Thoracic aorta (tissue), 2 donors: Measurements from ENCODE around the gene EXOC3L4. TPM values are rescaled to one million over a fixed set of nuclear protein-coding genes. Genes with fewer than 3 reads are reported as not detected.

Experiments
- ATAC-seq: fragments of 150-250 bp; one replicate; pipeline ENCODE4 v1.8.0; 2017; ENCODE audit warnings: low read depth; ENCODE audit not compliant: insufficient number of reproducible peaks, low FRiP score
- DNase-seq: peaks from one replicate; pipeline ENCODE4 v3.0.0-alpha.2; 2020; ENCODE audit warnings: low spot score
- H3K27ac ChIP-seq, 2 donors: fragments of 200-600 bp; sonication (generic); 1 replicate in 1 of 2; 2 replicates in 1 of 2; pipeline ENCODE4 v1.5.1; 2016; ENCODE audit warnings: mild to moderate bottlenecking in 2 of 2, moderate library complexity in 2 of 2
- H3K27me3 ChIP-seq: fragments of 200-600 bp; sonication (generic); replicated peaks from 2 replicates; pipeline ENCODE4 v1.6.0; 2016; ENCODE audit warnings: mild to moderate bottlenecking; ENCODE audit not compliant: insufficient read depth
- H3K36me3 ChIP-seq: fragments of 200-600 bp; sonication (generic); one replicate; pipeline ENCODE4 v1.5.1; 2016
- H3K4me1 ChIP-seq, 2 donors: fragments of 200-600 bp; sonication (generic); 1 replicate in 1 of 2; 2 replicates in 1 of 2; pipeline versions ENCODE4 v1.5.1 to v1.6.0; 2016; ENCODE audit warnings: low read depth in 2 of 2, mild to moderate bottlenecking in 1 of 2; ENCODE audit not compliant: control insufficient read depth in 1 of 2
- H3K4me3 ChIP-seq: fragments of 200-600 bp; sonication (generic); 2 replicates; pipeline ENCODE4 v1.5.1; 2016; ENCODE audit warnings: mild to moderate bottlenecking
- H3K9me3 ChIP-seq: fragments of 200-600 bp; sonication (generic); 2 replicates; pipeline ENCODE4 v1.5.1; 2016
- CTCF ChIP-seq: fragments of 200-600 bp; sonication (generic); IDR thresholded peaks from one replicate; pipeline ENCODE4 v1.5.1; 2019; ENCODE audit warnings: antibody characterized with exemption
- total RNA-seq, 2 donors: library from RNA; depleted of rRNA; stranded (reverse); fragments of >200 nt; gene quantifications; one replicate each; pipeline versions ENCODE4 v1.1.0 to v1.2.3, GENCODE V29; 2016

Gene EXOC3L4
- total RNA-seq, 2 donors from 2014 or later: not detected

GRCh38 chr14:103134919-103135318 is 40.4 kb downstream of the EXOC3L4 start:
- no peak overlapping the region for H3K4me3 ChIP-seq
- ATAC-seq (no peak), DNase-seq (no peak)
- H3K27me3 ChIP-seq: no peaks in the 10 kb centered on the region
- no peaks in the 10 kb centered on the region for H3K9me3 ChIP-seq
- no peak overlapping the region for H3K27ac ChIP-seq
- H3K36me3 ChIP-seq: no peaks in the 10 kb centered on the region
- TF ChIP-seq CTCF: no peak
- H3K4me1 ChIP-seq: peaks cover 6 to 14% of the 10 kb centered on the region in 2 donors

GRCh38 chr14:103135333-103136260 is 41.1 kb downstream of the EXOC3L4 start:
- ATAC-seq: no peak
- peaks cover 6 to 14% of the 10 kb centered on the region in 2 donors for H3K4me1 ChIP-seq
- H3K27ac ChIP-seq: no peak overlapping the region
- no peaks in the 10 kb centered on the region for H3K9me3 ChIP-seq
- TF ChIP-seq CTCF: no peak
- DNase-seq: no peak
- H3K4me3 ChIP-seq: no peak overlapping the region
- no peaks in the 10 kb centered on the region for H3K36me3 ChIP-seq
- no peaks in the 10 kb centered on the region for H3K27me3 ChIP-seq

GRCh38 chr14:103136388-103137271 is 42.1 kb downstream of the EXOC3L4 start:
- Histone ChIP-seq H3K4me1 (peaks cover 6 to 14% of the 10 kb centered on the region in 2 donors), H3K36me3 (no peaks in the 10 kb centered on the region), H3K27ac (no peak overlapping the region), H3K27me3 (no peaks in the 10 kb centered on the region), H3K4me3 (no peak overlapping the region), H3K9me3 (no peaks in the 10 kb centered on the region)
- ATAC-seq (no peak), DNase-seq (no peak)
- no peak for TF ChIP-seq CTCF

- no peak overlapping the region for H3K4me3 ChIP-seq
- H3K27ac ChIP-seq: no peak overlapping the region
- no peaks in the 10 kb centered on the region for H3K9me3 ChIP-seq
- H3K4me1 ChIP-seq: peaks cover 6 to 14% of the 10 kb centered on the region in 2 donors
- H3K27me3 ChIP-seq: no peaks in the 10 kb centered on the region
- no peak for TF ChIP-seq CTCF
- DNase-seq: no peak
- peak; percentile 7 for ATAC-seq
- H3K36me3 ChIP-seq: no peaks in the 10 kb centered on the region
Measured at GRCh38 chr14:103137689-103138300, 43.3 kb downstream of the EXOC3L4 start.
